GM12864 (cell line): ENCODE results near the gene ZNF764.
"Not testable (repeated sequence)": the region's sequence is repeated elsewhere in the genome, so short reads cannot be mapped to it uniquely, and the experiment has no call there.

Experiments used
- DNase-seq: peaks from one replicate; pipeline ENCODE4 v3.0.0-alpha.2; 2011; ENCODE audit warnings: low read depth
- H3K4me3 ChIP-seq: 2 replicates; pipeline ENCODE4 v1.5.1; 2011; ENCODE audit warnings: mild to moderate bottlenecking, low read depth, low read length, control low read depth
- CTCF ChIP-seq: IDR thresholded peaks from 2 replicates; pipeline ENCODE4 v1.5.1; 2011; ENCODE audit warnings: low read depth, mild to moderate bottlenecking, moderate library complexity, low read length, control low read depth, inconsistent platforms; ENCODE audit errors: missing control alignments

The ZNF764 gene

DNA sequence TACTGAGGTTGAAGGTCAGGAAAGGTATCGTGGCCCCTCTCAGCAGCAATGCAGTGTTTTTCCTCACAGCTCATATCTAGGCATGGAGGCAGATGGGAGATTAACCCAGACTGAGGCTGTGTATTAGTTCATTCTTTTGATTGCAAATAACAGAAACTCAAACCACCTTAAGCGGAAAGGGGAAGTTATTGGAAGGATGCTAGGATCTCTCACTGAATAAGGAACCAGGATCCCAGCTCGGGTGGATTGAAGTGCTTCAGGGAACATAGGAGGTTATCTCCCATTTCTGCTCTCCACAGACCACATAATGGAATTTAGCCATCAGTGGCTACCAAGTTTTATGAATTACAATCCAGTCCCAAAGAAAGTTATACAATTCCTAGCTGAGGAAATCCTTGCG lies 43.8 kb upstream of the ZNF764 start:
- DNase-seq, result no peak
- H3K4me3 ChIP-seq, result no peak overlapping the region
- TF ChIP-seq CTCF, result no peak

DNA sequence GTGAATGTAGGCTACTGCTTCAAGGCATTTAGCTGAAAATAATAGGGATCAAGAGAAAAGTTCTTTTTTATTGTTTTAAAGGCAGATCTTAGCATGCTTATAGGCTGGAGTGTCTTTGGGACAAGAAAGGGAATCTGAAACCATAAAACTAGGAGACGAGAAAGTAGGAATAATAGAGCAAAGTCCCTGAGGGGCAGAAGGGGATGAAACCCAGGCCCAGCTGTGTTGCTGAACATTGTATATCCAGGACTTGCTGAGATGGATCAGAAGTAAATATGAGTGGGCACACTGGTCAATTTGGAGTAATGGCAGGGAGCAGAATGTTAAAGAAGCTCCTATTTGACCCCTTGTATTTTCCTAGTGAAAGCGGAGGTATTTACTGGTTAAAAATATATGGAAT lies 42.8 kb upstream of the ZNF764 start:
- H3K4me3 ChIP-seq, result no peak overlapping the region
- no peak for TF ChIP-seq CTCF
- no peak for DNase-seq

GRCh38 chr16:30600215-30600614 lies 42.0 kb upstream of the ZNF764 start:
- DNase-seq, result no peak
- TF ChIP-seq CTCF, result no peak
- no peak overlapping the region for H3K4me3 ChIP-seq

- no peak overlapping the region for H3K4me3 ChIP-seq
- no peak for DNase-seq
- TF ChIP-seq CTCF, result no peak
These were observed 34.7 kb upstream of the ZNF764 start for GRCh38 chr16:30592871-30593270.

DNA sequence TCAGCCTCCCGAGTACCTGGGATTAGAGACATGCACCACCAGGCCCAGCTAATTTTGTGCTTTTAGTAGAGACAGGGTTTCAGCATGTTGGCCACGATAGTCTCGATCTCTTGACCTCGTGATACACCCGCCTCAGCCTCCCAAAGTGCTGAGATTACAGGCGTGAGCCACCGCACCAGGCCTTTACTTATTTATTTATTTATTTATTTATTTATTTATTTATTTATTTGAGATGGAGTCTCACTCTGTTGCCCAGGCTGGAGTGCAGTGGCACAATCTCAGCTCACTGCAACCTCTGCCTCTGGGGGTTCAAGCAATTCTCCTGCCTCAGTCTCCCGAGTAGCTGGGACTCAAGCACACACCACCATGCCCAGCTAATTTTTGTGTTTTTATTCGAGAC lies 32.7 kb upstream of the ZNF764 start:
- DNase-seq, H3K4me3 ChIP-seq: not testable (repeated sequence)

- H3K4me3 ChIP-seq, DNase-seq: not testable (repeated sequence)
These were observed 31.4 kb upstream of the ZNF764 start for GRCh38 chr16:30589582-30589981.

DNA sequence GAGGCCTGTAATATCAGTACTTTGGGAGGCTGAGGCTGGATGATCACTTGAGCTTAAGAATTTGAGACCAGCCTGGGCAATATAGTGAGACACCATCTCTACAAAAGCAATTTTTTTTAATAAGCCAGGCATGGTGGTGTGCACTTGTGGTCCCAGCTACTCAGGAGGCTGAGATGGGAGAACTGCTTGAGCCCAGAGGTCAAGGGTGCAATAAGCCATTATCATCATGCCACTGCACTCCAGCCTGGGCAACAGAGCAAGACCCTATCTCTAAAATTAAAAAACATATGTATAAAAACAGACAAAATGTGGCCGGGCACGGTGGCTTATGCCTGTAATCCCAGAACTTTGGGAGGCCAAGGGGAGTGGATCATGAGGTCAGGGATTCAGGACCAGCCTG lies 30.5 kb upstream of the ZNF764 start:
- H3K4me3 ChIP-seq, result no peak overlapping the region
- no peak for TF ChIP-seq CTCF
- DNase-seq, result no peak

DNA sequence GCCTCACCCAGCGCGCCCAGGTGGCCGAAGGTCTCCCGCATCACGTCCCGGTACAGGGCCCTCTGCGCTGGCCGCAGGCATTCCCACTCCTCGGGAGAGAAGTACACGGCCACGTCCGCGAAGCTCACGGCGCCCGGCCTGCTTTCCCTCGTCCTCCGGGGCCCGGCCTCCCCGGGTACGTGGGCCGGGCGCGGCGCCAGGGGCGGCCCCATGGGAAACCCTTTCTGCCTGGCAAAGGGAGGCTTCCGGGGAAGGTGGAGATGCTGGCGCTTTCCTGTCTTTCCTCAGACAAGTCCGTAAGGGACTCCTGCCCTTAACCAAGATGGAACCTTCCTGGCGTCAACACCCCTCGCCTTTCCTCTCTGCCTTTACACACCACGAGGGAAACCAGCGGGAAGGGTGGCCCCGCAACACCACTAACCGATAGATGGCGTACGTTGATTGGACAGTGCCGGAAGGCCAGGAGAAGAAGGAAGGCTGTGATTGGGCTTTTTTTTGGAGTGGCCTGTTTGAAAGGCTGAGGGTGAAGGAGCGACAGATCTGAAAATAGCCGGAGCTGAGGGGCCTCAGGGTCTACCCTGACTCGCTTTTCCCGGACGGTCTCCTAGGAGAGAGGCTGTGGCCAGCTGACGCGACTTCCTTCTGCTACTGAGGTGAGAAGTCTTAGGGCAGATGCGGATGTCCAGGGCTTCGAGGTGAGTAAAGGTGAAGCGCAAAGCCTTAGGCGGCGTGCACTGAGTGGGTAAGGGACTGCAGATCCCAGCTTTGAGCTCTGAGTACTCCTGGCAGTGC lies 27.4 kb upstream of the ZNF764 start, which contains the start of gene ZNF785:
Gene ZNF785, minus strand, starts transcription at position 298 of the 792 bp plus-strand sequence. Its CDS starts 86 bp downstream, at position 212.
- TF ChIP-seq CTCF, result no peak
- H3K4me3 ChIP-seq, result peak within 1 kb of the TSS; percentile 62
- DNase-seq, result peak; percentile 94
